GM19397 (cell line): ENCODE data around the gene HMX3.

Source experiments
- ATAC-seq: cut with Tn5 transposase; IDR thresholded peaks from one replicate; pipeline ENCODE4 v1.9.1; 2021; ENCODE audit warnings: mild to moderate bottlenecking, moderate library complexity; ENCODE audit not compliant: unreplicated experiment

HMX3 gene

GRCh38 chr10:123134343-123134914 lies 1.3 kb upstream of the HMX3 start:
- ATAC-seq: no peak

GRCh38 chr10:123134915-123135414 lies 805 bp upstream of the HMX3 start:
- no peak for ATAC-seq

- ATAC-seq: no peak
Observed at GRCh38 chr10:123136221-123136805, 543 bp downstream of the HMX3 start.

GRCh38 chr10:123136806-123137642 lies 1.3 kb downstream of the HMX3 start:
- no peak for ATAC-seq

- no peak for ATAC-seq
Observed at GRCh38 chr10:123139165-123139520, 3.4 kb downstream of the HMX3 start.

- no peak for ATAC-seq
Observed at GRCh38 chr10:123139521-123140163, 3.9 kb downstream of the HMX3 start.

- ATAC-seq: no peak
Observed at GRCh38 chr10:123140164-123140982, 4.6 kb downstream of the HMX3 start.

- ATAC-seq: no peak
Observed at GRCh38 chr10:123140983-123141390, 5.2 kb downstream of the HMX3 start.

GRCh38 chr10:123141791-123142700 lies 6.3 kb downstream of the HMX3 start:
- no peak for ATAC-seq

GRCh38 chr10:123142701-123143161 lies 7.0 kb downstream of the HMX3 start:
- ATAC-seq: no peak

- ATAC-seq: no peak
Observed at GRCh38 chr10:123143162-123143824, 7.5 kb downstream of the HMX3 start.

- no peak for ATAC-seq
Observed at GRCh38 chr10:123143825-123144168, 8.0 kb downstream of the HMX3 start.

GRCh38 chr10:123144697-123145541 lies 9.1 kb downstream of the HMX3 start:
- no peak for ATAC-seq

- no peak for ATAC-seq
Observed at GRCh38 chr10:123145542-123146012, 9.8 kb downstream of the HMX3 start.

- ATAC-seq: no peak
Observed at GRCh38 chr10:123146013-123146893, 10.5 kb downstream of the HMX3 start.

GRCh38 chr10:123146894-123147634 lies 11.3 kb downstream of the HMX3 start:
- ATAC-seq: no peak
